Tibial nerve (tissue), 4 donors: ENCODE measurements around the gene SPDYE4. TPM values are rescaled to one million over a fixed set of nuclear protein-coding genes. Genes with fewer than 3 reads are reported as not detected.

Experiments used
- DNase-seq, 2 donors: peaks; one replicate each; pipeline ENCODE4 v3.0.0-alpha.2; 2019; ENCODE audit warnings: low spot score in 2 of 2
- H3K27ac ChIP-seq, 4 donors: fragments of 200-600 bp; sonication (generic) in 3 of 4; one replicate each; pipeline ENCODE4 v1.5.1; 2017 to 2019; ENCODE audit warnings: mild to moderate bottlenecking in 1 of 4
- H3K27me3 ChIP-seq, 2 donors: fragments of 200-600 bp; sonication (generic) in 1 of 2; one replicate each; pipeline versions ENCODE4 v1.5.1 to v1.6.0; 2017 to 2019
- H3K36me3 ChIP-seq, 3 donors: fragments of 200-600 bp; sonication (generic); one replicate each; pipeline ENCODE4 v1.5.1; 2018 to 2019
- H3K4me1 ChIP-seq, 4 donors: fragments of 200-600 bp; sonication (generic) in 3 of 4; one replicate each; pipeline ENCODE4 v1.5.1; 2017 to 2019
- H3K4me3 ChIP-seq, 4 donors: fragments of 200-600 bp; sonication (generic) in 3 of 4; one replicate each; pipeline ENCODE4 v1.5.1; 2017 to 2019; ENCODE audit warnings: mild to moderate bottlenecking in 1 of 4, moderate library complexity in 1 of 4
- H3K9me3 ChIP-seq, 4 donors: fragments of 200-600 bp; sonication (generic) in 3 of 4; one replicate each; pipeline ENCODE4 v1.5.1; 2017 to 2019
- CTCF ChIP-seq, 5 experiments: fragments of 200-600 bp in 3 of 5; fragments of 450-650 bp in 2 of 5; sonication (generic) in 3 of 5; IDR thresholded peaks; one replicate each; pipeline ENCODE4 v1.5.1; 2016 to 2019; ENCODE audit warnings: antibody characterized with exemption in 5 of 5, mild to moderate bottlenecking in 3 of 5, moderate library complexity in 2 of 5
- EP300 ChIP-seq, 2 donors: sonication (generic); formaldehyde crosslinking; IDR thresholded peaks; one replicate each; pipeline ENCODE4 v1.6.1; 2017; ENCODE audit warnings: antibody characterized with exemption in 2 of 2, mild to moderate bottlenecking in 1 of 2
- POLR2A ChIP-seq, 2 donors: fragments of 450-650 bp; IDR thresholded peaks; one replicate each; pipeline ENCODE4 v1.6.1; 2017; ENCODE audit warnings: antibody characterized with exemption in 2 of 2, mild to moderate bottlenecking in 2 of 2, moderate library complexity in 2 of 2
- WGBS, 2 donors: methylation state at CpG; one replicate each; pipeline ENCODE4 v1.1.5; 2018; 5-methylcytosine and 5-hydroxymethylcytosine counted together
- total RNA-seq, 4 donors: library from RNA; depleted of rRNA; stranded (reverse); fragments of >200 nt; gene quantifications; one replicate each; pipeline ENCODE4 v1.1.0, GENCODE V29; 2016

SPDYE4 gene
- total RNA-seq, 4 donors from 2014 or later = not detected

- Histone ChIP-seq H3K27ac (no peak overlapping the region), H3K27me3 (peaks cover 0 to 18% of the 10 kb centered on the region in 2 donors), H3K4me1 (peaks cover 0 to 8% (median 0%) of the 10 kb centered on the region in 4 donors), H3K36me3 (no peaks in the 10 kb centered on the region), H3K4me3 (no peak overlapping the region), H3K9me3 (no peaks in the 10 kb centered on the region)
- WGBS, 2 donors = 82 to 86% methylated on average over 14 of the region's 14 CpGs
- no peak for DNase-seq
- TF ChIP-seq CTCF (IDR thresholded peaks at IDR 0.05) = no peak
- no peak for TF ChIP-seq EP300 (IDR thresholded peaks at IDR 0.05)
These were observed 39.4 kb upstream of the SPDYE4 start for GRCh38 chr17:8797621-8798175.

GRCh38 chr17:8794636-8795035 lies 36.3 kb upstream of the SPDYE4 start:
- Histone ChIP-seq H3K9me3 (peaks cover 0 to 10% (median 3%) of the 10 kb centered on the region in 4 donors), H3K36me3 (no peaks in the 10 kb centered on the region), H3K4me1 (peaks cover 0 to 8% (median 0%) of the 10 kb centered on the region in 4 donors), H3K27ac (no peak overlapping the region), H3K27me3 (peaks cover 0 to 15% of the 10 kb centered on the region in 2 donors), H3K4me3 (no peak overlapping the region)
- 46 to 53% methylated on average over 7 of the region's 7 CpGs for WGBS, 2 donors
- DNase-seq = no peak
- TF ChIP-seq CTCF (IDR thresholded peaks at IDR 0.05) = no peak

- 58 to 60% methylated on average over 2 of the region's 2 CpGs for WGBS, 2 donors
- H3K36me3 ChIP-seq = no peaks in the 10 kb centered on the region
These were observed 35.3 kb upstream of the SPDYE4 start for GRCh38 chr17:8793649-8794048.

GRCh38 chr17:8792646-8793045 lies 34.3 kb upstream of the SPDYE4 start:
- Histone ChIP-seq H3K4me1 (no peaks in the 10 kb centered on the region), H3K27me3 (no peaks in the 10 kb centered on the region), H3K4me3 (no peak overlapping the region), H3K27ac (no peak overlapping the region), H3K9me3 (peaks cover 0 to 10% (median 3%) of the 10 kb centered on the region in 4 donors), H3K36me3 (no peaks in the 10 kb centered on the region)
- DNase-seq = no peak
- WGBS, 2 donors = 58 to 72% methylated on average over 6 of the region's 6 CpGs
- TF ChIP-seq POLR2A (IDR thresholded peaks at IDR 0.05) = no peak
- TF ChIP-seq CTCF (IDR thresholded peaks at IDR 0.05) = no peak
- TF ChIP-seq EP300 (IDR thresholded peaks at IDR 0.05) = no peak

More at GRCh38 chr17:8793649-8794048, 35.3 kb upstream of the SPDYE4 start:
- DNase-seq = no peak
- Histone ChIP-seq H3K4me3 (no peak overlapping the region), H3K9me3 (peaks cover 0 to 10% (median 3%) of the 10 kb centered on the region in 4 donors), H3K4me1 (no peaks in the 10 kb centered on the region), H3K27me3 (peaks cover 0 to 5% of the 10 kb centered on the region in 2 donors), H3K27ac (no peak overlapping the region)
- no peak for TF ChIP-seq EP300 (IDR thresholded peaks at IDR 0.05)
- no peak for TF ChIP-seq CTCF (IDR thresholded peaks at IDR 0.05)
- TF ChIP-seq POLR2A (IDR thresholded peaks at IDR 0.05) = no peak

GRCh38 chr17:8791910-8792270 lies 33.5 kb upstream of the SPDYE4 start:
- DNase-seq = no peak
- Histone ChIP-seq H3K27me3 (no peaks in the 10 kb centered on the region), H3K4me1 (no peaks in the 10 kb centered on the region), H3K36me3 (no peaks in the 10 kb centered on the region), H3K27ac (no peak overlapping the region), H3K4me3 (no peak overlapping the region), H3K9me3 (peaks cover 0 to 10% (median 3%) of the 10 kb centered on the region in 4 donors)
- TF ChIP-seq CTCF (IDR thresholded peaks at IDR 0.05) (no peak), EP300 (IDR thresholded peaks at IDR 0.05) (no peak), POLR2A (IDR thresholded peaks at IDR 0.05) (no peak)
- 56 to 71% methylated on average over 2 of the region's 2 CpGs for WGBS, 2 donors
